ENCODE results near the gene GMCL1.

GMCL1 gene

DNA sequence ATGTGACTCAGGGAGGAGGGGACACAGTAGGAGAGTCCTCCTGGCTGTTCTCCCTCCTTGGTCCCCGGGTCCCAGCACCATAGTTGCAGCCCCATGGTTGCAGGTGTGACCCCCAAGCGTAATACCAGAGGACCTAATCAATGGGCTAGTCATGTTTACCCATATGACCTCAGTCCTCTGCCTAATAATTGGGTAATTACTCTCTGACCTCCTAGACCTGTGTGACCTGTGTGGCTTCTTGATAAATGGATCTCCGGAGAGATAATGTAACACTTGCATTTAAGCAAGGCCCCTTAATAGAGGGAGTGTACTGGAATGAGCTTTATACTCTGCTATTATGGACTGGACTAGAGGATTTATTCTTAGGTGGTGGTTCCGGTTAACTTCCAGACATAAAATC lies 32.2 kb upstream of the GMCL1 start:
- H4K8ac ChIP-seq (ENCODE audit: low read length) = no peak overlapping the region
- H2BK15ac ChIP-seq (ENCODE audit: low read depth, poor library complexity, severe bottlenecking) = no peak overlapping the region
- H3K23ac ChIP-seq (ENCODE audit: low read length in 2 of 2) = no peak overlapping the region
- H3K27ac ChIP-seq (ENCODE audit: low read length, poor library complexity, severe bottlenecking) = peak overlapping the region; percentile 99
- no peak overlapping the region for H3K14ac ChIP-seq (ENCODE audit: low read length in 2 of 2)
- no peak overlapping the region for H2BK120ac ChIP-seq (ENCODE audit: low read depth, low read length)
- no peak overlapping the region for H2AFZ ChIP-seq (ENCODE audit: low read depth, low read length)
- 70% methylated on average over 3 of the region's 4 CpGs for WGBS
- H2BK12ac ChIP-seq (ENCODE audit: low read length in 2 of 2) = no peak overlapping the region
- no peaks in the 10 kb centered on the region for H3K27me3 ChIP-seq (ENCODE audit: control insufficient read depth in 1 of 2, insufficient read depth in 1 of 2, low read length in 2 of 2)
- H3K18ac ChIP-seq (ENCODE audit: low read depth in 1 of 2, low read length in 2 of 2) = no peak overlapping the region
- no peak overlapping the region for H3K4me3 ChIP-seq (ENCODE audit: insufficient read depth in 1 of 2, low read depth in 1 of 2, low read length in 2 of 2)
- peaks cover 18% of the 10 kb centered on the region for H3K4me1 ChIP-seq (ENCODE audit: control insufficient read depth, insufficient read depth, low read depth, low read length)
- H4K91ac ChIP-seq (ENCODE audit: low read length) = no peak overlapping the region
- H2BK5ac ChIP-seq (ENCODE audit: low read depth, low read length, poor library complexity, severe bottlenecking) = no peak overlapping the region
- no peak overlapping the region for H3K4me2 ChIP-seq (ENCODE audit: low read length, poor library complexity, severe bottlenecking)
- H3K79me1 ChIP-seq (replicated peaks; ENCODE audit: low read length, poor library complexity, severe bottlenecking) = peaks cover 30% of the 10 kb centered on the region
- no peak for DNase-seq
- H3K4ac ChIP-seq (ENCODE audit: low read depth in 1 of 2, low read length in 2 of 2) = no peak overlapping the region
- no peaks in the 10 kb centered on the region for H3K9me3 ChIP-seq (ENCODE audit: control insufficient read depth, low read length)
- peak overlapping the region; percentile 93 for H3K9ac ChIP-seq (ENCODE audit: low read length)
- H3K36me3 ChIP-seq (ENCODE audit: control insufficient read depth in 1 of 2, insufficient read depth in 2 of 2, low read depth in 1 of 2, low read length in 2 of 2) = peaks cover 25 to 55% of the 10 kb centered on the region in 2 experiments
- peak overlapping the region; percentile 61 for H2AK5ac ChIP-seq (ENCODE audit: low read length, severe bottlenecking)

DNA sequence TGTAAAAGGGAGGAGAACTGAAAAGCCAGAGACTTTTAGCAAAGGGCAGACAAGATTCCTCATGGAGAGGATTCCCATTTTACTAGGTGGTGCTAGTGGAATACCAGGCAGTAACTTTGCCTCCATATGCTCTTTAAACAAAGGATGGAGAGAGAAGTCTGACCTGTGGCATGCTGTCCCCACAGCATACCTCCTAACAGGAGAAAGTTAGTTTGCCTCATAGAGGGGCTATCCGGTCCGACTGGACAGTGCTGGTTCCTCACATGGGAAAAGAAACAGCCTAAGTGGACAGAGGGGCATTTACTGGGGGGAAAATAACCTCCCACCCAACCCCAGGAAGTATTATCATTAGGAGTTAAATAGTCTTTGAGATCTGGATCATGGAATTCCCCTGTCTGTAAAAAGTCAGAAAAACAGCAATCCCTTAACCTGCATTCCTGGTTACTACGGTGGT lies 31.6 kb upstream of the GMCL1 start:
- peak overlapping the region; percentile 94 for H2AK5ac ChIP-seq (ENCODE audit: low read length, severe bottlenecking)
- 9% methylated on average over 1 of the region's 3 CpGs for WGBS
- no peaks in the 10 kb centered on the region for H3K27me3 ChIP-seq (ENCODE audit: control insufficient read depth in 1 of 2, insufficient read depth in 1 of 2, low read length in 2 of 2)
- peak overlapping the region; percentile 48 for H3K4me2 ChIP-seq (ENCODE audit: low read length, poor library complexity, severe bottlenecking)
- no peaks in the 10 kb centered on the region for H3K9me3 ChIP-seq (ENCODE audit: control insufficient read depth, low read length)
- no peak overlapping the region for H4K8ac ChIP-seq (ENCODE audit: low read length)
- H2BK12ac ChIP-seq (ENCODE audit: low read length in 2 of 2) = peak overlapping the region in 1 of 2 experiments; percentile 6
- H3K14ac ChIP-seq (ENCODE audit: low read length in 2 of 2) = no peak overlapping the region
- no peak overlapping the region for H2BK120ac ChIP-seq (ENCODE audit: low read depth, low read length)
- H3K18ac ChIP-seq (ENCODE audit: low read depth in 1 of 2, low read length in 2 of 2) = no peak overlapping the region
- no peak overlapping the region for H3K23ac ChIP-seq (ENCODE audit: low read length in 2 of 2)
- H2AFZ ChIP-seq (ENCODE audit: low read depth, low read length) = no peak overlapping the region
- H3K4me1 ChIP-seq (ENCODE audit: control insufficient read depth, insufficient read depth, low read depth, low read length) = peaks cover 18% of the 10 kb centered on the region
- peak overlapping the region; percentile 93 for H3K9ac ChIP-seq (ENCODE audit: low read length)
- peak overlapping the region; percentile 31 for H2BK5ac ChIP-seq (ENCODE audit: low read depth, low read length, poor library complexity, severe bottlenecking)
- H4K91ac ChIP-seq (ENCODE audit: low read length) = no peak overlapping the region
- H3K27ac ChIP-seq (ENCODE audit: low read length, poor library complexity, severe bottlenecking) = peak overlapping the region; percentile 99
- H3K79me1 ChIP-seq (replicated peaks; ENCODE audit: low read length, poor library complexity, severe bottlenecking) = peaks cover 30% of the 10 kb centered on the region
- peak overlapping the region in 1 of 2 experiments; percentile 78 for H3K4me3 ChIP-seq (ENCODE audit: insufficient read depth in 1 of 2, low read depth in 1 of 2, low read length in 2 of 2)
- DNase-seq = no peak
- no peak overlapping the region for H2BK15ac ChIP-seq (ENCODE audit: low read depth, poor library complexity, severe bottlenecking)
- no peak overlapping the region for H3K4ac ChIP-seq (ENCODE audit: low read depth in 1 of 2, low read length in 2 of 2)
- peaks cover 26 to 50% of the 10 kb centered on the region in 2 experiments for H3K36me3 ChIP-seq (ENCODE audit: control insufficient read depth in 1 of 2, insufficient read depth in 2 of 2, low read depth in 1 of 2, low read length in 2 of 2)

DNA sequence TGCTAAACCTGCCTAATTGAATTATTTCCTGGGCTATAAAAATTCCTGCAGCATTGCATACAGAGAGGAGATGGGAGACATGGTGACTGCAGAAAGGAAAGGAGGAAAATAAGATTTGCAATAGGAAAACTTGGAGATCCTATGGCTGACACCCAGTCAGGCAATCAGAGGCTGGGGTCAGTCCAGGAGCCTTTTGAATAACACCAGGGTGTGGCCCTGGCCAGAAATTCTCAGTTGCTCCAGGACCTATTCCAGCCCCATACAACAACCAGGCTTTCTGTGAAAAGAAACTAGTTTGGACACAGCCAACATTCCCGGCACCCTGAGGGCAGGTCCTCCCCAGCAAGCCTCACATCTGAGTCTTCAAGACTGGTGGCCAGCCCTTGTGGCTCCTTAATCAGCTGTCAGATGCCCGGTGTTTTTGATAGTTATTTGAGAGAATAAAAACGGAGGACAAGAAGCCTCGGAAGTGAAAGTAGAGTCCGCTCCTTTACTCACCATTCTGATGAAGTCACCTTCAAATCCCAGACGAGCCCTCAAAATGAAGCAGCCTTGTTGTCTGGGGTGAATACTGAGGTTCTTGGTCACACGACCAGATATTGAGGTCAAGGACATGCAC lies 31.1 kb upstream of the GMCL1 start:
- peak overlapping the region; percentile 31 to 78 for H3K4me3 ChIP-seq (ENCODE audit: insufficient read depth in 1 of 2, low read depth in 1 of 2, low read length in 2 of 2)
- peak overlapping the region; percentile 93 for H3K9ac ChIP-seq (ENCODE audit: low read length)
- 34% methylated on average over 4 of the region's 7 CpGs for WGBS
- peaks cover 31% of the 10 kb centered on the region for H3K79me1 ChIP-seq (replicated peaks; ENCODE audit: low read length, poor library complexity, severe bottlenecking)
- H3K36me3 ChIP-seq (ENCODE audit: control insufficient read depth in 1 of 2, insufficient read depth in 2 of 2, low read depth in 1 of 2, low read length in 2 of 2) = peaks cover 24 to 51% of the 10 kb centered on the region in 2 experiments
- H2AK5ac ChIP-seq (ENCODE audit: low read length, severe bottlenecking) = peak overlapping the region; percentile 57
- peak overlapping the region in 1 of 2 experiments; percentile 49 for H2BK12ac ChIP-seq (ENCODE audit: low read length in 2 of 2)
- H3K4me2 ChIP-seq (ENCODE audit: low read length, poor library complexity, severe bottlenecking) = peak overlapping the region; percentile 48
- peak overlapping the region; percentile 12 for H4K8ac ChIP-seq (ENCODE audit: low read length)
- peak overlapping the region; percentile 99 for H3K27ac ChIP-seq (ENCODE audit: low read length, poor library complexity, severe bottlenecking)
- H3K14ac ChIP-seq (ENCODE audit: low read length in 2 of 2) = no peak overlapping the region
- H2BK5ac ChIP-seq (ENCODE audit: low read depth, low read length, poor library complexity, severe bottlenecking) = peak overlapping the region; percentile 95
- no peak overlapping the region for H4K91ac ChIP-seq (ENCODE audit: low read length)
- H2BK120ac ChIP-seq (ENCODE audit: low read depth, low read length) = no peak overlapping the region
- H3K23ac ChIP-seq (ENCODE audit: low read length in 2 of 2) = no peak overlapping the region
- peak overlapping the region in 1 of 2 experiments; percentile 29 for H3K4ac ChIP-seq (ENCODE audit: low read depth in 1 of 2, low read length in 2 of 2)
- no peaks in the 10 kb centered on the region for H3K9me3 ChIP-seq (ENCODE audit: control insufficient read depth, low read length)
- no peaks in the 10 kb centered on the region for H3K27me3 ChIP-seq (ENCODE audit: control insufficient read depth in 1 of 2, insufficient read depth in 1 of 2, low read length in 2 of 2)
- DNase-seq = peak; percentile 62
- H2AFZ ChIP-seq (ENCODE audit: low read depth, low read length) = no peak overlapping the region
- H2BK15ac ChIP-seq (ENCODE audit: low read depth, poor library complexity, severe bottlenecking) = no peak overlapping the region
- peaks cover 17% of the 10 kb centered on the region for H3K4me1 ChIP-seq (ENCODE audit: control insufficient read depth, insufficient read depth, low read depth, low read length)
- peak overlapping the region; percentile 8 to 28 for H3K18ac ChIP-seq (ENCODE audit: low read depth in 1 of 2, low read length in 2 of 2)

DNA sequence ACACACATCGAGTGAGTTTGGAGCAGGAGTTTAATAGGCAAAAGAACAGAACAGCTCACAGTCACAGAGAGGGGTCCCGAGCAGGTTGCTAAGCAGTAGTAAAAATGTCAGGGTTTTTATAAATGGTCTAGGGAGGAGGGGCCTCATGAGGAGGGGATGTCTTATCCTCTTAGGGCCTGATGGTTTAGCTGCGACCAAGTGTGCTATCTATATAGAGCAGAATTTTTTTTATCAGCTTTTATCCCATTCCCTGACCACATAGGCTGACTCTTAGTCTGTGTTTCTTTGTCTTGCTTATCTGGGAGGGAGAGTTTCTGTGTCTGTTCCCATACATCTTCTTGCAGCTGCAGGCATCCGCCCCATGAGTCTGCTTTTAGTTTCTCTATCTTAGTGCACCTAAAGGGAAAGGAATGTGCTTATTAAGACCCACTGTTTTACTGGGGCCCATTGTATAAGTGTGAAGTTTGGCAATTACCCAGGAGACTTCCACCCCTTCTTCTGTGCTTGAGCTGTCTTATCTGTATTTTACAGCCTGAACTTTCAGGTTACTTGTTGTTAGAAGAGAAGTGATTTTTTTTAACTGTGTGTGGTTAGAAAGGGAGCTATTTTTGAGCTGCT lies 30.4 kb upstream of the GMCL1 start:
- H3K4me3 ChIP-seq (ENCODE audit: insufficient read depth in 1 of 2, low read depth in 1 of 2, low read length in 2 of 2) = peak overlapping the region in 1 of 2 experiments; percentile 78
- 3% methylated on average over 2 of the region's 4 CpGs for WGBS

More for the DNA sequence above, 30.4 kb upstream of the GMCL1 start:
- no peak overlapping the region for H3K23ac ChIP-seq (ENCODE audit: low read length in 2 of 2)
- peaks cover 17% of the 10 kb centered on the region for H3K4me1 ChIP-seq (ENCODE audit: control insufficient read depth, insufficient read depth, low read depth, low read length)
- DNase-seq = peak; percentile 72
- peaks cover 23 to 51% of the 10 kb centered on the region in 2 experiments for H3K36me3 ChIP-seq (ENCODE audit: control insufficient read depth in 1 of 2, insufficient read depth in 2 of 2, low read depth in 1 of 2, low read length in 2 of 2)
- H2BK120ac ChIP-seq (ENCODE audit: low read depth, low read length) = no peak overlapping the region
- H4K91ac ChIP-seq (ENCODE audit: low read length) = no peak overlapping the region
- H2BK15ac ChIP-seq (ENCODE audit: low read depth, poor library complexity, severe bottlenecking) = no peak overlapping the region
- H2AFZ ChIP-seq (ENCODE audit: low read depth, low read length) = no peak overlapping the region
- H2BK12ac ChIP-seq (ENCODE audit: low read length in 2 of 2) = no peak overlapping the region
- peak overlapping the region; percentile 48 for H3K4me2 ChIP-seq (ENCODE audit: low read length, poor library complexity, severe bottlenecking)
- peak overlapping the region; percentile 95 for H2BK5ac ChIP-seq (ENCODE audit: low read depth, low read length, poor library complexity, severe bottlenecking)
- no peak overlapping the region for H3K4ac ChIP-seq (ENCODE audit: low read depth in 1 of 2, low read length in 2 of 2)
- no peaks in the 10 kb centered on the region for H3K9me3 ChIP-seq (ENCODE audit: control insufficient read depth, low read length)
- H4K8ac ChIP-seq (ENCODE audit: low read length) = no peak overlapping the region
- H3K14ac ChIP-seq (ENCODE audit: low read length in 2 of 2) = no peak overlapping the region
- H3K18ac ChIP-seq (ENCODE audit: low read depth in 1 of 2, low read length in 2 of 2) = peak overlapping the region in 1 of 2 experiments; percentile 28
- H3K27ac ChIP-seq (ENCODE audit: low read length, poor library complexity, severe bottlenecking) = peak overlapping the region; percentile 99
- H2AK5ac ChIP-seq (ENCODE audit: low read length, severe bottlenecking) = peak overlapping the region; percentile 57
- no peaks in the 10 kb centered on the region for H3K27me3 ChIP-seq (ENCODE audit: control insufficient read depth in 1 of 2, insufficient read depth in 1 of 2, low read length in 2 of 2)
- H3K79me1 ChIP-seq (replicated peaks; ENCODE audit: low read length, poor library complexity, severe bottlenecking) = peaks cover 31% of the 10 kb centered on the region
- peak overlapping the region; percentile 93 for H3K9ac ChIP-seq (ENCODE audit: low read length)

All from mesenchymal stem cell (in vitro differentiated cells and primary cell).